ENCODE data around the gene PIK3CB.

DNA sequence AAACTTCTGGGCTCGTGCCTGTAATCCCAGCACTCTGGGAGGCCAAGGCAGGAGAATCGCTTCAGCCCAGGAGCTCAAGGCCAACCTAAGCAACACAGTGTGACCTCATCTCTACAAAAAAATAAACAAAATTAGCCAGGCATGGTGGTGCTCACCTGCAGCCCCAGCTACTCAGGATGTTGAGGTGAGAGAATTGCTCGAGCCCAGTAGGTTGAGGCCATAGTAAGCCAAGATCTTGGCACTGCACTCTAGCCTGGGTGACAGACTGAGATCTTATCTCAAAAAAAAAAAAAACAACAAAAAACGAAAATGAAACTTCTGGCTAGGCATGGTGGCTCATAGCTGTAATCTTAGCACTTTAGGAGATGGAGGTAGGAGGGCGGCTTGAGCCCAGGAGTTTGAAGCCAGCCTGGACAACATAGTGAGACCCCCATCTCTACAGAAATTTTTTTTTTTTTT is 53.7 kb downstream of the PIK3CB start:
- TF ChIP-seq, protein P1, sequence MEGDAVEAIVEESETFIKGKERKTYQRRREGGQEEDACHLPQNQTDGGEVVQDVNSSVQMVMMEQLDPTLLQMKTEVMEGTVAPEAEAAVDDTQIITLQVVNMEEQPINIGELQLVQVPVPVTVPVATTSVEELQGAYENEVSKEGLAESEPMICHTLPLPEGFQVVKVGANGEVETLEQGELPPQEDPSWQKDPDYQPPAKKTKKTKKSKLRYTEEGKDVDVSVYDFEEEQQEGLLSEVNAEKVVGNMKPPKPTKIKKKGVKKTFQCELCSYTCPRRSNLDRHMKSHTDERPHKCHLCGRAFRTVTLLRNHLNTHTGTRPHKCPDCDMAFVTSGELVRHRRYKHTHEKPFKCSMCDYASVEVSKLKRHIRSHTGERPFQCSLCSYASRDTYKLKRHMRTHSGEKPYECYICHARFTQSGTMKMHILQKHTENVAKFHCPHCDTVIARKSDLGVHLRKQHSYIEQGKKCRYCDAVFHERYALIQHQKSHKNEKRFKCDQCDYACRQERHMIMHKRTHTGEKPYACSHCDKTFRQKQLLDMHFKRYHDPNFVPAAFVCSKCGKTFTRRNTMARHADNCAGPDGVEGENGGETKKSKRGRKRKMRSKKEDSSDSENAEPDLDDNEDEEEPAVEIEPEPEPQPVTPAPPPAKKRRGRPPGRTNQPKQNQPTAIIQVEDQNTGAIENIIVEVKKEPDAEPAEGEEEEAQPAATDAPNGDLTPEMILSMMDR (IDR thresholded peaks at IDR 0.05; ENCODE audit: low read length): no peak
- no peak for TF ChIP-seq EZH2phosphoT487 (IDR thresholded peaks at IDR 0.05; ENCODE audit: low read length)
